LNCAP (cell line): Measurements from ENCODE around the gene CLIP4.

Source experiments
- TF ChIP-seq, protein P1 (sequence below): fragments of 450-650 bp; IDR thresholded peaks from 2 replicates; pipeline ENCODE4 v1.5.1; 2017; ENCODE audit warnings: mild to moderate bottlenecking

CLIP4 gene

DNA sequence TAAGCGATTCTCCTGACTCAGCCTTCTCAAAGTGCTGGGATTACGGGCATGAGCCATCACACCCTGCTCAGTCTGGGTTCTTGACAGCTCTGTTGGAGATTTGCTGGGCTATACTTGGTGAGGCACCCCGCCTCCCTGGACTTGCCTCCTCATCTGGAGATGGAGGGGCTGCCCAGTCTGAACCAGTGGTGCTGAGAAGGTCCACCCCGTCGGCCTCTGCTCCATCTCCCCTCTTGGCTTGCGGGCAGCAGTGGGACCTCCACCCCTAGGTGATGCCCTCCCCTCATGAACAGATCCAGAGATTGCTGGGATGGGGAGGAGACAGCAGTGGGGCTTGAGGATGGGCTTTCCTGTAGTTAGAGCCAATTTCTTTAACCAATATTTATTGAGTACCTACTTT is 120.9 kb downstream of the CLIP4 start:
- TF ChIP-seq, protein P1, sequence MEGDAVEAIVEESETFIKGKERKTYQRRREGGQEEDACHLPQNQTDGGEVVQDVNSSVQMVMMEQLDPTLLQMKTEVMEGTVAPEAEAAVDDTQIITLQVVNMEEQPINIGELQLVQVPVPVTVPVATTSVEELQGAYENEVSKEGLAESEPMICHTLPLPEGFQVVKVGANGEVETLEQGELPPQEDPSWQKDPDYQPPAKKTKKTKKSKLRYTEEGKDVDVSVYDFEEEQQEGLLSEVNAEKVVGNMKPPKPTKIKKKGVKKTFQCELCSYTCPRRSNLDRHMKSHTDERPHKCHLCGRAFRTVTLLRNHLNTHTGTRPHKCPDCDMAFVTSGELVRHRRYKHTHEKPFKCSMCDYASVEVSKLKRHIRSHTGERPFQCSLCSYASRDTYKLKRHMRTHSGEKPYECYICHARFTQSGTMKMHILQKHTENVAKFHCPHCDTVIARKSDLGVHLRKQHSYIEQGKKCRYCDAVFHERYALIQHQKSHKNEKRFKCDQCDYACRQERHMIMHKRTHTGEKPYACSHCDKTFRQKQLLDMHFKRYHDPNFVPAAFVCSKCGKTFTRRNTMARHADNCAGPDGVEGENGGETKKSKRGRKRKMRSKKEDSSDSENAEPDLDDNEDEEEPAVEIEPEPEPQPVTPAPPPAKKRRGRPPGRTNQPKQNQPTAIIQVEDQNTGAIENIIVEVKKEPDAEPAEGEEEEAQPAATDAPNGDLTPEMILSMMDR = no peak

- TF ChIP-seq, protein P1 = peak; percentile 58
Measured at GRCh38 chr2:29238497-29238896, 123.3 kb downstream of the CLIP4 start.
